IMR-90 (cell line): Measurements from ENCODE around the gene FANCD2. TPM values are rescaled to one million over a fixed set of nuclear protein-coding genes. Genes with fewer than 3 reads are reported as not detected.

Source experiments
- ATAC-seq: fragments of 200-7000 bp; cut with Tn5 transposase; 2 replicates; pipeline ENCODE4 v1.9.1; 2020; ENCODE audit warnings: low read depth, mild to moderate bottlenecking, moderate library complexity
- BruUV-seq: library from RNA; stranded (reverse); fragments of 400-500 nt; replicated peaks from 2 replicates; lab custom pipeline; 2021; lab: Mats Ljungman, UMichigan
- CTCF ChIA-PET: fragments of 300-600 bp; formaldehyde crosslinking; extraction: SDS; loops from one replicate; lab custom pipeline; 2021; ENCODE audit warnings: antibody characterized with exemption; lab: Yijun Ruan, JAX
- POLR2A ChIA-PET: fragments of 300-600 bp; sonication (Branson Sonifier 250); formaldehyde crosslinking; loops from one replicate; lab custom pipeline; 2022; ENCODE audit warnings: antibody characterized with exemption; ENCODE audit not compliant: unreplicated experiment; lab: Charles Lee
- DNase-seq: peaks from one replicate; pipeline ENCODE4 v3.0.0; 2013
- H2AFZ ChIP-seq: replicated peaks from 2 replicates; pipeline ENCODE3; 2013; ENCODE audit warnings: low read length, mild to moderate bottlenecking; ENCODE audit not compliant: poor library complexity
- H2AK5ac ChIP-seq: 2 replicates; pipeline ENCODE4 v1.6.1; 2013; ENCODE audit warnings: low read depth, low read length, inconsistent platforms
- H2AK9ac ChIP-seq: replicated peaks from 2 replicates; pipeline ENCODE3; 2013; ENCODE audit warnings: mild to moderate bottlenecking, low read depth, low read length, moderate library complexity; ENCODE audit not compliant: poor library complexity
- H2BK120ac ChIP-seq: 2 replicates; pipeline ENCODE4 v1.6.1; 2013; ENCODE audit warnings: low read depth, low read length, inconsistent platforms
- H2BK15ac ChIP-seq: 3 replicates; pipeline ENCODE4 v1.6.1; 2013; ENCODE audit warnings: low read depth, low read length, inconsistent platforms
- H2BK20ac ChIP-seq: 2 replicates; pipeline ENCODE4 v1.6.1; 2013; ENCODE audit warnings: low read depth, mild to moderate bottlenecking, inconsistent platforms, low read length, moderate library complexity
- H2BK5ac ChIP-seq: 2 replicates; pipeline ENCODE4 v1.6.1; 2013; ENCODE audit warnings: mild to moderate bottlenecking, low read depth, low read length, inconsistent platforms; ENCODE audit not compliant: poor library complexity, severe bottlenecking
- H3K14ac ChIP-seq: replicated peaks from 2 replicates; pipeline ENCODE4 v1.6.1; 2013; ENCODE audit warnings: low read depth, low read length, inconsistent platforms
- H3K18ac ChIP-seq: 2 replicates; pipeline ENCODE4 v1.6.1; 2013; ENCODE audit warnings: low read depth, low read length, control low read depth
- H3K23ac ChIP-seq: 2 replicates; pipeline ENCODE4 v1.6.1; 2013; ENCODE audit warnings: low read depth, low read length, inconsistent platforms
- H3K27ac ChIP-seq: 2 replicates; pipeline ENCODE4 v1.5.1; 2013; ENCODE audit warnings: mild to moderate bottlenecking, control low read depth, low read length; ENCODE audit not compliant: insufficient read depth
- H3K27me3 ChIP-seq: 2 replicates; pipeline ENCODE4 v1.6.1; 2013; ENCODE audit warnings: low read length; ENCODE audit not compliant: control insufficient read depth, insufficient read depth
- H3K36me3 ChIP-seq: 2 replicates; pipeline ENCODE4 v1.6.1; 2013; ENCODE audit warnings: low read length, mixed read lengths; ENCODE audit not compliant: control insufficient read depth, insufficient read depth
- H3K4ac ChIP-seq: 2 replicates; pipeline ENCODE4 v1.6.1; 2013; ENCODE audit warnings: low read depth, low read length, inconsistent platforms
- H3K4me1 ChIP-seq: 2 replicates; pipeline ENCODE4 v1.6.1; 2013; ENCODE audit warnings: low read length, mixed read lengths; ENCODE audit not compliant: control insufficient read depth, insufficient read depth
- H3K4me2 ChIP-seq: 2 replicates; pipeline ENCODE4 v1.6.1; 2013; ENCODE audit warnings: low read depth, mild to moderate bottlenecking, control low read depth, low read length, moderate library complexity
- H3K4me3 ChIP-seq: 2 replicates; pipeline ENCODE4 v1.5.1; 2013; ENCODE audit warnings: low read depth, mild to moderate bottlenecking, control low read depth, low read length, moderate library complexity; ENCODE audit not compliant: insufficient read depth
- H3K56ac ChIP-seq: 2 replicates; pipeline ENCODE4 v1.6.1; 2013; ENCODE audit warnings: low read length, inconsistent platforms; ENCODE audit not compliant: insufficient read depth; ENCODE audit errors: extremely low read depth
- H3K79me1 ChIP-seq, 2 experiments: 2 replicates each; pipeline ENCODE4 v1.6.1; 2013; ENCODE audit warnings: low read length in 2 of 2, inconsistent platforms in 1 of 2, low read depth in 1 of 2
- H3K9ac ChIP-seq: 2 replicates; pipeline ENCODE4 v1.6.1; 2013; ENCODE audit warnings: low read depth, low read length, control low read depth
- H3K9me1 ChIP-seq: 2 replicates; pipeline ENCODE4 v1.6.1; 2013; ENCODE audit warnings: low read length, inconsistent platforms; ENCODE audit not compliant: insufficient read depth
- H3K9me3 ChIP-seq: 2 replicates; pipeline ENCODE4 v1.6.1; 2013; ENCODE audit warnings: low read length; ENCODE audit not compliant: control insufficient read depth, insufficient read depth
- H4K20me1 ChIP-seq: 2 replicates; pipeline ENCODE4 v1.6.1; 2013; ENCODE audit warnings: low read length, inconsistent platforms; ENCODE audit not compliant: insufficient read depth
- H4K5ac ChIP-seq: 2 replicates; pipeline ENCODE4 v1.6.1; 2013; ENCODE audit warnings: mild to moderate bottlenecking, low read depth, low read length, control low read depth
- H4K8ac ChIP-seq, 2 experiments: 2 replicates each; pipeline ENCODE4 v1.6.1; 2013; ENCODE audit warnings: low read depth in 2 of 2, low read length in 2 of 2, control low read depth in 1 of 2, inconsistent platforms in 1 of 2
- H4K91ac ChIP-seq: 2 replicates; pipeline ENCODE4 v1.6.1; 2013; ENCODE audit warnings: low read depth, low read length, inconsistent platforms; ENCODE audit not compliant: insufficient read depth
- CEBPB ChIP-seq: IDR thresholded peaks from 2 replicates; pipeline ENCODE4 v1.6.1; 2012; ENCODE audit warnings: low read depth, low read length, improper control_type of control experiment
- FOS ChIP-seq: fragments of 150-350 bp; IDR thresholded peaks from 2 replicates; pipeline ENCODE4 v1.6.1; 2016; ENCODE audit warnings: low read depth, low read length
- WGBS, 2 experiments: methylation state at CpG; one replicate each; pipeline versions ENCODE4 v1.1.5 to v1.1.7; 2013; ENCODE audit warnings: missing lambda C conversion rate in 2 of 2; ENCODE audit not compliant: insufficient read length in 1 of 2; ENCODE audit errors: extremely low coverage in 2 of 2; 5-methylcytosine and 5-hydroxymethylcytosine counted together
- dilution Hi-C: fragments of 300-500 bp; cut with HindIII; formaldehyde crosslinking; loops from one replicate; pipeline ENCODE4 v1.14.3; 2018; ENCODE audit warnings: low sequenced_read_pairs; ENCODE audit not compliant: unreplicated experiment
- in situ Hi-C: fragments of 300-500 bp; cut with MboI; formaldehyde crosslinking; loops from 3 replicates; pipeline ENCODE4 v1.14.3; 2019; ENCODE audit warnings: low sequenced_read_pairs, inconsistent platforms, mixed read lengths
- intact Hi-C: fragments of 100-400 bp; cut with micrococcal nuclease; formaldehyde crosslinking; loops from 2 replicates; pipeline ENCODE4 v1.10.0; 2022
- polyA plus RNA-seq, 3 experiments: library from polyadenylated mRNA; depleted of rRNA; stranded (reverse); fragments of >200 nt; gene quantifications; 2 replicates each; pipeline ENCODE4 v1.2.3, GENCODE V29; 2012; ENCODE audit warnings: low replicate concordance in 1 of 3
- total RNA-seq: library from RNA; depleted of rRNA; stranded (reverse); fragments of >200 nt; gene quantifications from 2 replicates; pipeline ENCODE4 v1.2.3, GENCODE V29; 2012

The FANCD2 gene
- total and polyA plus RNA-seq, 2 of the 4 experiments (the other 2 are of a cell fraction), result 8.9 to 19.7 TPM

DNA sequence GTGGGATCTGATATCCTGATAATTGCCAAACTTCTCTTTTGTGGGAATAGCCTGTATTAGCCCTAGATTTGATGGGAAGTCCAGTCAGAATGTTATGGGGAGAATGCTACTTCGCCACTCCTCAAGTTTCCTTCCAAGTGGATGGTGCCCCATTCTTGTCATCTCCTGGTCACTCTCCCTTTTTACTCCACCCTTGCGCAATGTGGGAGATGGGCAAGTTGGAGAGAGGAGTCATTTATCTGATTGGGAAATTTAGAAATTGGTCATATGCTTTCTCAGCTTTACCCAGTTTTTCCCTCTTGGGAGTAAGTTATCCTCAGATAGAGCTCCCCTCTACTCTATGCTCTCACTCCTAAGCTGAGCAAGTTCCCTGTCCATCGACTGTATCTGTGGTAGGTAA, 67.4 kb downstream of the FANCD2 start:
- H3K18ac ChIP-seq, result no peak overlapping the region
- H3K56ac ChIP-seq, result no peak overlapping the region
- no peak overlapping the region for H3K4me2 ChIP-seq
- H2BK15ac ChIP-seq, result no peak overlapping the region
- no peak overlapping the region for H2AK5ac ChIP-seq
- in situ Hi-C loops (no loop called here), intact Hi-C loops (no loop called here), dilution Hi-C loops (no loop called here)
- ATAC-seq, result no peak
- no peaks in the 10 kb centered on the region for H4K20me1 ChIP-seq
- H2BK20ac ChIP-seq, result no peak overlapping the region
- H3K9me3 ChIP-seq, result no peaks in the 10 kb centered on the region
- no peak overlapping the region for H3K4ac ChIP-seq
- H2AFZ ChIP-seq, result no peak overlapping the region
- no peak overlapping the region for H3K14ac ChIP-seq
- H3K36me3 ChIP-seq, result peaks cover 6% of the 10 kb centered on the region; the same call in 1 of the 2 replicates
- no peak overlapping the region for H2BK5ac ChIP-seq
- no peak overlapping the region for H3K4me3 ChIP-seq
- ChIA-PET POLR2A (no interaction called here), CTCF (no interaction called here)
- BruUV-seq, result no TSS peak
- H3K23ac ChIP-seq, result no peak overlapping the region
- H3K9me1 ChIP-seq, result peaks cover 6% of the 10 kb centered on the region; the same call in 1 of the 2 replicates
- DNase-seq, result no peak
- peak; percentile 71 for TF ChIP-seq CEBPB
- TF ChIP-seq FOS, result no peak
- no peak overlapping the region for H4K91ac ChIP-seq
- H3K4me1 ChIP-seq, result peaks cover 3% of the 10 kb centered on the region
- no peak overlapping the region for H2BK120ac ChIP-seq
- H4K5ac ChIP-seq, result no peak overlapping the region
- no CpG with 5 or more reads among the region's 3 CpGs for WGBS, 2 experiments
- no peak overlapping the region for H3K27ac ChIP-seq
- H2AK9ac ChIP-seq, result no peak overlapping the region
- H3K27me3 ChIP-seq, result no peaks in the 10 kb centered on the region
- H3K9ac ChIP-seq, result no peak overlapping the region
- no peaks in the 10 kb centered on the region for H3K79me1 ChIP-seq
- no peak overlapping the region for H4K8ac ChIP-seq
